Measurements from ENCODE around the gene ARMC9.

DNA sequence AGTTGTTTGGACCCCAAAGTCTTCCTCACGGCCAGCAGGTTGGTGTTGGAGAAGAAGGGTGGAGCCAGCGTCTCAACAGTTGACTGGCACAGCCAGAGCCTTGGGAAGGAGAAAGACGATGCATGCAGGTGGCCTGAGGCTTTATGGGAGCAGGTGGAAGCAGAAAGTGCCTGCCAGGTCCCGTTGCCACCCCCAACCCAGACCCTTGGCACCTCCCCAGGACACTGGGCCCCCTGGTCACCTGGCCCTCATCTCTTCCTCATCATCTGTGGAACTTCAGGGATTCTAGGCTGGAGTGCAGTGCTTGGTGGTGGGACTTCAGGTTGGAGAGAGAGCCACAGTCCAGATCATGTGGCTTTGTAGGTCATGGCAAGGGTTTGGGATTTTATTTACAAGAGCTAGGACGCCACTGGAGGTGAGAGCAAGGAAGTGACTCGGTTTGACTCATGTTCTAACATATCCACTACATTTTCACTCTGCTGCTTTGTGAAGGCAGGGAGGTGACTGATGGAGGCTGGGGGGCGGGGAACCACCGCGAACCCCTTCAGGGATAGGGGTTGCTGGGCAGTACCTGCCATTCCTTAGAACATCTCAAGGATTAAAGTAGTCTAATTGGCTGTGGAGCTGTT is 134.6 kb downstream of the ARMC9 start:
- TF ChIP-seq EZH2 (IDR thresholded peaks at IDR 0.05; ENCODE audit: insufficient read depth, poor library complexity, severe bottlenecking) (no peak), EZH2phosphoT487 (IDR thresholded peaks at IDR 0.05; ENCODE audit: insufficient read depth, low read depth) (no peak)
